Stimulated activated naive CD4-positive, alpha-beta T cell treated with Interleukin-2 at 50 U/mL for 16 hours (primary cell): ENCODE measurements around the gene GLMP.

Source experiments
- DNase-seq: peaks from one replicate; lab custom pipeline; 2025; lab: John Stamatoyannopoulos, UW

The GLMP gene

DNA sequence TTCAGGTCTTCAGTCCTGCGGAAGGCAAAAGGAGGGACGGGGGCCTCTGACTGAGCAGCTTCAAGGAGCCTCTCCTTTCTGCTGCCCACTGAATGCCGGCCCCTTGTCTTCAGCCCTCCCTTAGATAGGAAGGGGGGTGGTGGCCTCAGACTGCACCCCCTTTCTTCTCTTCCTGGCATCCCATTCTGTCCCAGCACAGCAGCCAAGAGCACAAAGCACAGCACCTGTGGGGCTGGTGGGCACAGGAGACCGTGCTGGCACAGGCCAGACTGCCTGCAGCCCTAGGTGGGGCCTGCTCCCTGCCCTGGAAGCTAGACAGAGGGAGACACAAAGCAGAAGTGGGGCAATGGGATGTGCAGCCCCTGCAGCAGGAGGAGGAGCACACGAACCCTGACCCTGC is 45.9 kb downstream of the GLMP start:
- DNase-seq: no peak

DNA sequence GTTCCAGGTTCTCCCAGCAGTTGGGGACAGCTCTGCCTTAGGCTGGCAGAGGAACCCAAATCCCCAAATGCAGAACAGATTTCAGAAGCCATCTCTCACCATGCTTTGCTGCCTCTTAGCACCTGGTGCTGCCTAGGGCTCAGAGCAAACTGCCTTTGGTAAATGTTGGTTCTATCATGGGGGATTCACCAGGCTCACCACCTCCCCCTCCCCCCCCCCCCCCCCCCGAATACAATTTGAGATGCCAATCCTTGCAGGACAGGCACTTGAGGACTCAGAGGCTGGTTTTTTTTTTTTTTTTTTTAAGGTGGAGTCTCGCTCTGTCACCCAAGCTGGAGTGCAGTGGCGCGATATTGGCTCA is 47.2 kb downstream of the GLMP start:
- no peak for DNase-seq

DNA sequence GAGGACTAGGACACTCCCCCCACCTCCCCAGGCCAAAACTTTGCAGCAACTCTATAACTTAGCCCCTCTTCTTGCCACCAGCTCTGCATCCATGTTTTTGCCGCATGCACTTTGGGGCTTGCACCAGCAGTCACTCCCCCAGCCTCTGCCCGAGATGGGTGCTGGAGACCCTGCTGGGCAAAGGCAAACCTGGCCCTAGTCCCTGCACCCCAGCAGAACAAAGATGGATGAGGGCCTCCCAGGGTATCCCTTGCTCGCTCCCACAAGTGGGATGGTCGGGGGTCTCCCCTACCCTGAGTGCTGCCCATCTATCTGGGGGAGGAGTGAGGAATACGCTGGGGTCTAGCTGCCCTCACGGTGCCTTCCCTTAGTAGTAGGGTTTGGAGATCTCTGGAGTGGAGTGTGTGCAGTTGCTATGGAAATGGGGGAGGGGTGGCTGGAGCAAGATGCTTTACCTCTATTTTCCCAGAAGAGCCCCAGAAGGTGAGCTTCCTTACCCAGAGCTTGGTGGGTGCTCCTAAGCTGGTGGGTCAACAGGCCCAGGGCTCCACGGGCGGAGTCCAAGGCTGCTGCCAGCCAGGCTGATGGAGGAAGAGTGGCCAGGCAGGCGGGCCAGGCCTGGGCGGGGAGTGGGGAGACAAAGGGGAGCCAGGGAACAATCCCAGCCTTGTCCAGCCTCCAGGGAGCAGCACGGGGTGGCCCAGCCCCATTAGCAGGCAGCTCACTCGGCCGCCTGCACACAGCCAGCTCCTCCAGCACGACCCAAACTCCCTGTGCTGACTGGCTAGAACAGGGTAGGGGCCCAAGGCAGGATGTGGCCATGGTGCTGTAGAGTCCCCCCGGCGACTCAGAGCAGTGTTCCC is 47.8 kb downstream of the GLMP start, which contains the start of gene PAQR6:
Gene PAQR6 (minus strand): TSS at position 597 of the 863 bp plus-strand sequence. CDS start 1,325 bp downstream, outside the sequence.
- DNase-seq: no peak

DNA sequence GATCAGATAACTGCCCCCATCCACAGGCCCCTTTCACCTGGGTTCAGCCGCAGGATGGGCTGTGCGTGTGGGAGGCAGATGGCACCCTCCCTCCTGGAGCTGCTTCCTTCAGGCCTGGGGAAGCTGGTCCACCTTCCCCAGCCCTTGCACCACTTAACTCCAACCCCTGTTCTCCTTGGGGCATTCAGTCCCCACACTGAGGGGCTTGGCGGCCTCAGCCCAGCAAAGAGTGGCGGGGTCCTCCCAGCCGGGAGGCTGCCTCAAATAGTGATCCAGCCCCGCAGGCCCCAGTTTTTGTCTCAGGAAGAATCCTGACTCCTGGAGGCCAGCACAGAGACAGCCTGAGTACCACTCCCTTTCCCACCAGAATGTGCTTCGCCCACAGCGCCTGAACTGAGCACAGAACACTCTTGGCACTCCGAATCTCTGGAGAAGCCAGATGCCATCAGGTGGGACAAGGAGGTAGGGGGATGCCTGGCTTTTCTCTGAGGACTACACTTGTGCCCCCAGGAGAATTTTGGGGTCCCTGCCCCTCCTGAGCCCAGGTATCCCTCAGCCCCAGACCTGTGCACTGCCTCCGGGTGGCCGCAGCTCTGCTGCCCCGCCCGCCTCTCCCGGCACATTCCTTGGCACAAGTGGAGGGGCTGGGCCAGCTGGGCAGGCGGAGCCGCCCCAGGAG is 48.6 kb downstream of the GLMP start:
- no peak for DNase-seq

DNA sequence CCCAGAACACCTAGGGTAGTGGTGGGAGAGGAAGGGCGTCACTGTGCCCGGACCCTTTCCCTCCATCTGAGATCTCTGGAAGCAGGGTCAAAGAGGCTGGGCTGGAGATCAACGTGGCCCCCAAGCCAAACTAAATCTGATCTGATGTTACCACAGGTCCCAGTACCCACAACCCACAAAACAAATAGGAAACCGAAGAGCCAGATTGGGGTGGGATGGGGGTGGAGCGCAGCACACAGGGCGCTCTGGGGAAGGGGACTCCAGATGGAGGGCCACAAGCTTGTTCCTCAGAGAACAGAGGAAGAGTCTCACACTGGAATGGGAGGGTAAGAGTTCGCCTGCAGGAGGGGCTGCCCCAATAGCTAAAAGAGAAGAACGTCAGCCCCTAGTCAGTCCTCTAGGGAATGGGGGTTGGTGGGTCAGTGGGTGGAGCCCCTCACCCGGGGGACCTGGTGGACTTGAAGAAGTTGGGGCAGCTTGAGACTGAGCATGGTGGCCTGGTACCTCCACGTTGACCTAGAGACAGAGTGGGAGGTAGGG is 49.2 kb downstream of the GLMP start:
- no peak for DNase-seq

DNA sequence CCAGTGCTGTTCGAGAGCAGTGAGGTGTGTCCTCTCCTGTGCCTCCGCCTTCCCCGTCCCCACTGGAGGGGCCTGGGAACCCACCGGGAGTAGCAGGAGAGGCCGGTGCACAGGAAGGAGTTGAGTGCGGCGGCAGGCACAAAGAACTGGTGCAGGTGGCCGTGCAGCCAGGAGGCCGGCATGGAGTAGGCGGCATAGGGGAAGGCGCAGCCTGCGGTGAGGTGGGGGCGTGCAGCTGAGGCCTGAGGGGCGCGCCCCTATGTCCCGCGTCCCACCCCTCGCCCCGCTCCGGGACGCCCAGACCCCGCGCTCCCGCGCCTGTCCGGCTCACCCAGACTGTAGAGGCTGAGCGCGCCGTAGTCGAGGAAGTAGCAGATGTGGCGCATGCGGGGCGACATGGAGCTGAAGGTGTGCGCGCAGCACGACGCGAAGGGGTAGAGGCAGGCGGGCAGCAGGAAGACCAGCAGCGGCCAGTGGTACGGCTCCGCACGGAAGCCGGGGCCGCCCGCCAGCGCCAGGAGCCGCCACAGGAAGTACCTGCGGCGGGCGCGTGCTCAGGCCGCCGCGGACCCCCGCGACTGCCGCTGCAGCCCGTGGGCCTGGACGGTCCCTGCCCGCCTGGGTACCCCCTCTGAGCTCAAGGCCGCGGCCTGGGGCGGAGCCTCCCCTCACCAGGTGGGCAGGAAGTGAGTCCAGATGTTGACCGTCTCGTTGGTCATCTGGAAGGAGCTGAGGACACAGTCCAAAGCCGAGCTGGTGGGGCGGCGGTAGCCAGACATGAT is 49.8 kb downstream of the GLMP start:
- peak; percentile 26 for DNase-seq

DNA sequence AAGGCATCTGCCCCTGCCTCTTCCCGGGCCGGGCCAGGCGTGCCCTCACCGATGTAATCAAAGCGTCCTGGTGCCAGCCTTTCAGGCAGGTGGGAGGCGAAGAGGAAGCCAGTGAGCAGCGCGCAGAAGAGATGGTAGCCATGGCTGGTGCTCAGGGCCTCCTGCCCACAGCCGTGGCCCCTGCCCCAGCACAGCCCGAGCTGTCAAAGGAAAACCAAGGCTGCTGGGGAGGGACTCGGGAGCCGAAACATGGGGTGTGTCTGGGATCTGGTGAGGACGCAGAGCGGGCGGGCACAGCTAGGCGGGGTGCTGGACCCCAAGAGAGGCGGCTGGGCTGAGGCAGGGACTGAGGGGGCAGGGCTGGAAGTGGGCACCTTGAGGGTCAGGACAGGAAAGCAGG is 50.8 kb downstream of the GLMP start:
- no peak for DNase-seq

DNA sequence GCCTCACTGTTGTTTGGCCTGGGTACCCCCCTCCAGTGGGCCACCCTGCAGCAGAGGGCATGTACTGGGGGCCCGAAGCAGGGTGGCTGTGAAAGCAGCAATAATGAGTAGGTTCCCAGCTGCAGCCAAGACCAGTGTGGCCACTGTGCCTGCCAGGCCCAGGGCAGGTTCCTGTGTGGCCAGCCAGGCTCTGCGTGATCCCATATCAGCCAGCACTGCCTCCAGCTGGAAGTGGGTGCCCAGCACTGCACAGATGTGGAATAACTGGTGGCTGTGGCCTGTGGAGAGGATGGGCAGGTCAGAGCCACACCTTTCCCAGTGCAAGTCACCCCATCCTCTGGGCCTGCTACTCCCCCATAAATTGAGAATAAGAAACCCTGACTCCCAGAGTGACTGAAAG is 51.4 kb downstream of the GLMP start:
- DNase-seq: no peak

DNA sequence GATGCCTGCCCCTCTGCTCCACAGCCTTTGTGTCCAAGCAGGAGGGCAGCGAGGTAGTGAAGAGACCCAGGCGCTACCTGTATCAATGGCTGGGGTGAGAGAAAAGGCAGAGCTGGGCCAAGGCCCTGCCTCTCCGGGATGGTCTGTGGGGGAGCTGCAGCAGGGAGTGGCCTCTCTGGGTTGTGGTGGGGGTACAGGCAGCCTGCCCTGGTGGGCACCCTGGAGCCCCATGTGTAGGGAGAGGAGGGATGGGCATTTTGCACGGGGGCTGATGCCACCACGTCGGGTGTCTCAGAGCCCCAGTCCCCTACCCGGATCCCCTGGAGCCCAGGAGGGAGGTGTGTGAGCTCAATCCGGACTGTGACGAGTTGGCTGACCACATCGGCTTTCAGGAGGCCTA is 52.7 kb downstream of the GLMP start:
- DNase-seq: no peak
